Muscle of back (tissue), 11 donors: ENCODE results near the gene MDGA2. TPM values are rescaled to one million over a fixed set of nuclear protein-coding genes. Genes with fewer than 3 reads are reported as not detected.
"Not testable (repeated sequence)": the region's sequence is repeated elsewhere in the genome, so short reads cannot be mapped to it uniquely, and the experiment has no call there.

Experiments used
- DNase-seq, 3 donors: peaks; one replicate each; pipeline versions ENCODE4 v3.0.0 to v3.0.0-alpha.2; 2013
- polyA plus RNA-seq, 10 donors: library from polyadenylated mRNA; unstranded; fragments of 120-200 nt; gene quantifications; one replicate each; pipeline ENCODE4 v1.2.1, GENCODE V29; 2013; ENCODE audit not compliant: insufficient read length in 10 of 10

Gene MDGA2
- polyA plus RNA-seq, 10 donors: 0.14 to 0.71 (median 0.37) TPM

DNA sequence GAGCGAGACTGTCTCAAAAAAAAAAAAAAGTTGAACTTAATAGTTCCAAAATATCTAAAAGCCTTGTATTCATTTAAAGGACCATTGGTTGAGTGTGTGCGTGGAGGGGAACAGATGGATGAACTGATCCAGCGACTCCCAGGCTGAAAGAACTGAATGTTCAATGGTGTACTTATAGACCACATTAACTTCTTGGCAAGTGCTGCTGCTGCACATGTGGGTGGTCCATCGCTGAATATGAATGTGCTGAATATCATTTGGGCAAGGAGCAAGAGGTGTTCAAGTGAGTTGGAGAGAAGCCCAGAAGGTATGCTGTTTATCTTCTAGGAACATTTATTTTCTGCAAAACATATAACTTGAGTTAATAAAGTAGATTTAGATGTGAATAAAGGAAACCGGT is 734.8 kb downstream of the MDGA2 start:
- no peak for DNase-seq

- DNase-seq: no peak
These were observed 754.9 kb downstream of the MDGA2 start for GRCh38 chr14:46920542-46920941.

- not testable (repeated sequence) for DNase-seq
These were observed 759.9 kb downstream of the MDGA2 start for GRCh38 chr14:46915539-46915938.

- DNase-seq: no peak
These were observed 772.6 kb downstream of the MDGA2 start for GRCh38 chr14:46902837-46903236.

DNA sequence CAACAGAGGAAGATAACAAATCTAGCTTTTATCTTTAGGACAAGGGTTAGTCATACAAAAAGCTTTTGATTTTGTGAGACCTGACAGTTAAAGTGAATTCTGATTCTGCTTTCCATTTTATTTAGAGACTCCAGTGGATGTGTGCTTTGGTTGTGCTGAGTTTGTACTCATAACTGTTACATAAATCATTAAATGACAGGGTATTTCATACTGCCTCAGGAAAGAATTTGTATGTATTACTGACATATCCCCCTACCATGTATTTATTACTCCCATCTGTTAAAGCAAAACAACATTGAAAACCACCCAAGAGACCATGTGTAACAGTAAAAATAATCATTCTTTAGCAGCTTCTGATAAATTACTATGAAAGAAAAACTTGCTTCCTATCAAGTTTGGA is 780.9 kb downstream of the MDGA2 start:
- no peak for DNase-seq

DNA sequence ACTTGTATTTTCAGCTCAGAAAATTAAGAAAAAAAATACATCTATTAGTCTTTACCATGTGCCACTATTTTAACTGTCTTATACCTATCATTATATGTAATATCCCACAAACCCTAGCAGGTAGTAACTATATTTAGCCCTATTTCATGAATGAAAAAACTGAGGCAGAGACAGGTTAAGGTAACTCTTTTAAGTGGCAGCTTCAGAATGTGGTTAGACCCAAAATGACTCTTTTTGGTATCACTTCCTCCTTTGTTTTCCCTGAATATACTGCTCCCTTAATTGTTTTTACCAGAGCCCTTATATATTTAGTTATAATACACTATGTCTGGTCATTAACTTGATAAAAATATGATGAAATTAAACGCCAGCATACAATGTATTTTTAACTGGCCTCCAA is 788.3 kb downstream of the MDGA2 start:
- DNase-seq: no peak

GRCh38 chr14:46885566-46885965 is 789.8 kb downstream of the MDGA2 start:
- no peak for DNase-seq

DNA sequence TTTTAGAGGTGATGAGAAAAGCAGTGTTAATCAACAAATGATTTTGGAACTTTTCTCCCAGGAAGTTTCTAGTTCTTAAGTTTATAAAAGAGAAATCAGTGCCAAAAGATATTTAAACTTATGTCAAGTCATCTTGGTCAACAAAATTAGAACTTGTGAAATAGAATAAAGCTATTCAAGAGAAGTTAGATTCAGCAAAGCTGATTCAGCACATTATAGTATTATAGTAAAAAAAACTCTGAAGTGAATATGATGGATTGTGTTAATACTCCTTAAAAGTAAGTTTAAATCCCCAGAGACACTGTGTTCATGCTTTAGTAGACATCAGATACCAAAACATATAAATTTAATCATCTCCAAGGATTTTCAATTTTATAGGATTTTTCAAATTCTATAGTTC is 813.7 kb downstream of the MDGA2 start:
- DNase-seq: no peak

GRCh38 chr14:46840944-46841720 is 834.3 kb downstream of the MDGA2 start:
- no peak for DNase-seq

GRCh38 chr14:46820291-46820690 is 855.1 kb downstream of the MDGA2 start:
- no peak for DNase-seq

DNA sequence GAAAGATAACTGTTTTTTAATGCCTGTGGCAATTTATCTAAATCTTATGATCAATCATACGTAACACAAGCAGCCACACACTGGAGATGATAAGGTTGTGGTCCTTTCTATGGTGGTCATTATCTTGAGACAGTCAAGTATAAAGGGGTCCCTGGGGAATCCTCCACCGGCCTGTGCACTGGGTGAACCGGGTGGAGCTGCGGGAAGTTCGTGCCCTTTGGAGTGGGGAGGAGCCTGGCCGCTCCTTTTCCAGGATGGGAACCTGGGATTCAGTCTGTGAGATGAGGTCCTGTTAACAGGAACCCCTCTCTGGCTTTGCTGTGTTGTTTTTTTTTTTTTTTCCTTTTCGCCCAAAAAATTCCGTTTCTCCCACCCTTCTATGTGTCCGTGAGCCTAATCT is 856.3 kb downstream of the MDGA2 start:
- DNase-seq: no peak

- no peak for DNase-seq
These were observed 857.3 kb downstream of the MDGA2 start for GRCh38 chr14:46818147-46818546.

- DNase-seq: no peak
These were observed 882.3 kb downstream of the MDGA2 start for GRCh38 chr14:46793144-46793543.
